ENCODE measurements around the gene CPN2. TPM values are rescaled to one million over a fixed set of nuclear protein-coding genes. Genes with fewer than 3 reads are reported as not detected.

Gene CPN2
- total RNA-seq = not detected

GRCh38 chr3:194351080-194351672 is at the start of gene CPN2:
TSS of gene CPN2 (minus strand) at chr3:194351328. CDS start at chr3:194342702, 8,626 bp downstream.
- CTCF ChIA-PET = no interaction called here
- POLR2A ChIA-PET = no interaction called here
- H3K27me3 Mint-ChIP-seq = no peaks in the 10 kb centered on the region
- no peak within 1 kb of the TSS for H3K27ac Mint-ChIP-seq
- DNase-seq = no peak
- no peak within 1 kb of the TSS for H3K4me3 Mint-ChIP-seq
- no peaks in the 10 kb centered on the region for H3K36me3 Mint-ChIP-seq (ENCODE audit: low read depth)
- no peaks in the 10 kb centered on the region for H3K4me1 Mint-ChIP-seq
- H3K9me3 Mint-ChIP-seq = no peaks in the 10 kb centered on the region

GRCh38 chr3:194399874-194400411 is 48.8 kb upstream of the CPN2 start:
- DNase-seq = no peak
- Mint-ChIP-seq H3K9me3 (no peaks in the 10 kb centered on the region), H3K4me3 (no peak overlapping the region), H3K36me3 (ENCODE audit: low read depth) (peaks cover 6% of the 10 kb centered on the region), H3K27ac (peak overlapping the region; percentile 37), H3K27me3 (peaks cover 16% of the 10 kb centered on the region), H3K4me1 (peaks cover 54% of the 10 kb centered on the region)
- ChIA-PET CTCF (interaction anchor here (0.8 to 1.2 kb wide), 3 partner anchors 41 to 730 kb away, joined by 3 read pairs; no protein-coding TSS in a partner anchor), POLR2A (no interaction called here)

GRCh38 chr3:194399166-194399565 is 48.0 kb upstream of the CPN2 start, which contains the start of gene GP5:
TSS of gene GP5 (minus strand) at chr3:194399266. CDS start at chr3:194398282, 984 bp downstream.
- ChIA-PET POLR2A (no interaction called here), CTCF (interaction anchor here (0.8 to 1.2 kb wide), 4 partner anchors 42 to 729 kb away, joined by 3 read pairs; no protein-coding TSS in a partner anchor)
- H3K27me3 Mint-ChIP-seq = peaks cover 16% of the 10 kb centered on the region
- peak within 1 kb of the TSS; percentile 73 for H3K4me3 Mint-ChIP-seq
- peaks cover 54% of the 10 kb centered on the region for H3K4me1 Mint-ChIP-seq
- no peaks in the 10 kb centered on the region for H3K9me3 Mint-ChIP-seq
- no peak for DNase-seq
- H3K36me3 Mint-ChIP-seq (ENCODE audit: low read depth) = peaks cover 6% of the 10 kb centered on the region
- H3K27ac Mint-ChIP-seq = peak within 1 kb of the TSS; percentile 86

- Mint-ChIP-seq H3K4me3 (peak overlapping the region; percentile 73), H3K27ac (peak overlapping the region; percentile 86), H3K27me3 (peaks cover 17% of the 10 kb centered on the region), H3K36me3 (ENCODE audit: low read depth) (peaks cover 6% of the 10 kb centered on the region), H3K4me1 (peaks cover 54% of the 10 kb centered on the region), H3K9me3 (no peaks in the 10 kb centered on the region)
- ChIA-PET POLR2A (no interaction called here), CTCF (interaction anchor here (0.5 to 2.6 kb wide), 12 partner anchors 8 to 916 kb away, joined by 3 to 8 read pairs (median 4); no protein-coding TSS in a partner anchor)
- DNase-seq = peak; percentile 26
These were observed 46.7 kb upstream of the CPN2 start for GRCh38 chr3:194397757-194398312.

GRCh38 chr3:194396859-194397756 is 46.0 kb upstream of the CPN2 start:
- H3K27me3 Mint-ChIP-seq = peaks cover 20% of the 10 kb centered on the region
- POLR2A ChIA-PET = interaction anchor here (0.6 to 0.7 kb wide), 2 partner anchors 19 to 142 kb away, joined by 3 read pairs; no protein-coding TSS in a partner anchor
- no peaks in the 10 kb centered on the region for H3K9me3 Mint-ChIP-seq
- peak overlapping the region; percentile 86 for H3K27ac Mint-ChIP-seq
- peak overlapping the region; percentile 73 for H3K4me3 Mint-ChIP-seq
- CTCF ChIA-PET = interaction anchor here (0.5 to 2.6 kb wide), 11 partner anchors 9 to 916 kb away, joined by 3 to 11 read pairs (median 4); no protein-coding TSS in a partner anchor
- DNase-seq = peak; percentile 37
- H3K4me1 Mint-ChIP-seq = peaks cover 54% of the 10 kb centered on the region
- peaks cover 4% of the 10 kb centered on the region for H3K36me3 Mint-ChIP-seq (ENCODE audit: low read depth)

GRCh38 chr3:194396539-194396858 is 45.4 kb upstream of the CPN2 start:
- peak overlapping the region; percentile 66 for H3K4me3 Mint-ChIP-seq
- H3K27me3 Mint-ChIP-seq = peaks cover 20% of the 10 kb centered on the region
- H3K27ac Mint-ChIP-seq = peak overlapping the region; percentile 84
- no peak for DNase-seq
- POLR2A ChIA-PET = interaction anchor here (0.6 to 0.7 kb wide), 2 partner anchors 20 to 141 kb away, joined by 3 read pairs; no protein-coding TSS in a partner anchor
- H3K9me3 Mint-ChIP-seq = no peaks in the 10 kb centered on the region
- peaks cover 4% of the 10 kb centered on the region for H3K36me3 Mint-ChIP-seq (ENCODE audit: low read depth)
- peaks cover 54% of the 10 kb centered on the region for H3K4me1 Mint-ChIP-seq
- CTCF ChIA-PET = interaction anchor here (0.8 to 2.6 kb wide), 4 partner anchors 9 to 62 kb away, joined by 3 to 11 read pairs (median 6); no protein-coding TSS in a partner anchor

GRCh38 chr3:194395778-194396538 is 44.8 kb upstream of the CPN2 start:
- peak overlapping the region; percentile 84 for H3K27ac Mint-ChIP-seq
- DNase-seq = peak; percentile 72
- ChIA-PET POLR2A (interaction anchor here (0.7 kb wide), 1 partner anchor 10 kb away, joined by 4 read pairs; no protein-coding TSS in a partner anchor), CTCF (interaction anchor here (0.6 to 2.6 kb wide), 7 partner anchors 9 to 312 kb away, joined by 3 to 11 read pairs (median 3); no protein-coding TSS in a partner anchor)
- peaks cover 54% of the 10 kb centered on the region for H3K4me1 Mint-ChIP-seq
- H3K9me3 Mint-ChIP-seq = peaks cover 4% of the 10 kb centered on the region
- peak overlapping the region; percentile 66 for H3K4me3 Mint-ChIP-seq
- peaks cover 5% of the 10 kb centered on the region for H3K36me3 Mint-ChIP-seq (ENCODE audit: low read depth)
- H3K27me3 Mint-ChIP-seq = peaks cover 25% of the 10 kb centered on the region

- no peak overlapping the region for H3K4me3 Mint-ChIP-seq
- POLR2A ChIA-PET = no interaction called here
These were observed 44.1 kb upstream of the CPN2 start for GRCh38 chr3:194395212-194395611.

GRCh38 chr3:194392576-194392975 is 41.4 kb upstream of the CPN2 start:
- DNase-seq = no peak
- CTCF ChIA-PET = no interaction called here
- H3K27me3 Mint-ChIP-seq = peaks cover 25% of the 10 kb centered on the region

More at GRCh38 chr3:194395212-194395611, 44.1 kb upstream of the CPN2 start:
- CTCF ChIA-PET = interaction anchor here (0.6 to 2.3 kb wide), 7 partner anchors 9 to 312 kb away, joined by 3 to 11 read pairs (median 4); partner anchors contain the start of gene TMEM44
- Mint-ChIP-seq H3K9me3 (peaks cover 11% of the 10 kb centered on the region), H3K4me1 (peaks cover 54% of the 10 kb centered on the region), H3K27me3 (peaks cover 32% of the 10 kb centered on the region), H3K27ac (no peak overlapping the region), H3K36me3 (ENCODE audit: low read depth) (peaks cover 8% of the 10 kb centered on the region)
- no peak for DNase-seq

GRCh38 chr3:194390835-194391234 is 39.7 kb upstream of the CPN2 start:
- no peak for DNase-seq
- Mint-ChIP-seq H3K9me3 (peaks cover 16% of the 10 kb centered on the region), H3K27ac (no peak overlapping the region), H3K4me3 (no peak overlapping the region), H3K4me1 (peaks cover 12% of the 10 kb centered on the region), H3K27me3 (peaks cover 24% of the 10 kb centered on the region), H3K36me3 (ENCODE audit: low read depth) (peaks cover 4% of the 10 kb centered on the region)
- ChIA-PET CTCF (no interaction called here), POLR2A (no interaction called here)

More at GRCh38 chr3:194392576-194392975, 41.4 kb upstream of the CPN2 start:
- Mint-ChIP-seq H3K4me1 (peaks cover 28% of the 10 kb centered on the region), H3K27ac (no peak overlapping the region), H3K36me3 (ENCODE audit: low read depth) (peaks cover 5% of the 10 kb centered on the region), H3K9me3 (peaks cover 16% of the 10 kb centered on the region), H3K4me3 (no peak overlapping the region)
- POLR2A ChIA-PET = no interaction called here

GRCh38 chr3:194389269-194389668 is 38.1 kb upstream of the CPN2 start:
- no peak for DNase-seq
- peaks cover 4% of the 10 kb centered on the region for H3K36me3 Mint-ChIP-seq (ENCODE audit: low read depth)
- H3K27me3 Mint-ChIP-seq = peaks cover 24% of the 10 kb centered on the region
- no peak overlapping the region for H3K27ac Mint-ChIP-seq
- H3K4me1 Mint-ChIP-seq = no peaks in the 10 kb centered on the region
- CTCF ChIA-PET = interaction anchor here (0.7 kb wide), 1 partner anchor 74 kb away, joined by 3 read pairs; no protein-coding TSS in a partner anchor
- H3K4me3 Mint-ChIP-seq = no peak overlapping the region
- peaks cover 16% of the 10 kb centered on the region for H3K9me3 Mint-ChIP-seq
- POLR2A ChIA-PET = no interaction called here

Measured in activated CD4-positive, alpha-beta T cell treated with anti-CD3 and anti-CD28 coated beads, Interleukin-2, amount 10 ng/mL, durations not matched to agents 7 days and 5 days (primary cell).